Raji (cell line): ENCODE measurements around the gene CARD10.

Experiments
- POLR2A ChIP-seq: IDR thresholded peaks from 2 replicates; pipeline ENCODE4 v1.6.1; 2011; ENCODE audit warnings: low read depth, low read length, control low read depth; ENCODE audit not compliant: insufficient read depth

Gene CARD10

GRCh38 chr22:37559901-37560607 lies 40.8 kb upstream of the CARD10 start, which contains the start of gene CDC42EP1:
Gene CDC42EP1, plus strand, starts transcription at chr22:37560480. Its CDS starts 5,870 bp downstream, at chr22:37566350.
- TF ChIP-seq POLR2A, result no peak

GRCh38 chr22:37559521-37559900 lies 40.3 kb upstream of the CARD10 start:
- no peak for TF ChIP-seq POLR2A

- no peak for TF ChIP-seq POLR2A
Observed at GRCh38 chr22:37558815-37559214, 39.6 kb upstream of the CARD10 start.

- TF ChIP-seq POLR2A, result no peak
Observed at GRCh38 chr22:37557321-37558001, 38.2 kb upstream of the CARD10 start.

GRCh38 chr22:37556710-37557109 lies 37.5 kb upstream of the CARD10 start:
- no peak for TF ChIP-seq POLR2A

- TF ChIP-seq POLR2A, result no peak
Observed at GRCh38 chr22:37555029-37555428, 35.8 kb upstream of the CARD10 start.

GRCh38 chr22:37553725-37554124 lies 34.5 kb upstream of the CARD10 start:
- TF ChIP-seq POLR2A, result no peak

- no peak for TF ChIP-seq POLR2A
Observed at GRCh38 chr22:37552524-37553163, 33.4 kb upstream of the CARD10 start.

GRCh38 chr22:37551981-37552380 lies 32.8 kb upstream of the CARD10 start:
- no peak for TF ChIP-seq POLR2A

GRCh38 chr22:37549704-37550059 lies 30.5 kb upstream of the CARD10 start:
- no peak for TF ChIP-seq POLR2A

GRCh38 chr22:37547251-37547741 lies 28.1 kb upstream of the CARD10 start:
- no peak for TF ChIP-seq POLR2A

- TF ChIP-seq POLR2A, result no peak
Observed at GRCh38 chr22:37546437-37547250, 27.4 kb upstream of the CARD10 start.

- TF ChIP-seq POLR2A, result no peak
Observed at GRCh38 chr22:37545703-37546436, 26.7 kb upstream of the CARD10 start.

- TF ChIP-seq POLR2A, result no peak
Observed at GRCh38 chr22:37544955-37545702, 25.9 kb upstream of the CARD10 start.
